ENCODE results near the gene KRT31.
A peak's percentile ranks its signal among the peaks of the same experiment; 100 is the strongest.
"Not testable (repeated sequence)": the region's sequence is repeated elsewhere in the genome, so short reads cannot be mapped to it uniquely, and the experiment has no call there.

Gene KRT31

DNA sequence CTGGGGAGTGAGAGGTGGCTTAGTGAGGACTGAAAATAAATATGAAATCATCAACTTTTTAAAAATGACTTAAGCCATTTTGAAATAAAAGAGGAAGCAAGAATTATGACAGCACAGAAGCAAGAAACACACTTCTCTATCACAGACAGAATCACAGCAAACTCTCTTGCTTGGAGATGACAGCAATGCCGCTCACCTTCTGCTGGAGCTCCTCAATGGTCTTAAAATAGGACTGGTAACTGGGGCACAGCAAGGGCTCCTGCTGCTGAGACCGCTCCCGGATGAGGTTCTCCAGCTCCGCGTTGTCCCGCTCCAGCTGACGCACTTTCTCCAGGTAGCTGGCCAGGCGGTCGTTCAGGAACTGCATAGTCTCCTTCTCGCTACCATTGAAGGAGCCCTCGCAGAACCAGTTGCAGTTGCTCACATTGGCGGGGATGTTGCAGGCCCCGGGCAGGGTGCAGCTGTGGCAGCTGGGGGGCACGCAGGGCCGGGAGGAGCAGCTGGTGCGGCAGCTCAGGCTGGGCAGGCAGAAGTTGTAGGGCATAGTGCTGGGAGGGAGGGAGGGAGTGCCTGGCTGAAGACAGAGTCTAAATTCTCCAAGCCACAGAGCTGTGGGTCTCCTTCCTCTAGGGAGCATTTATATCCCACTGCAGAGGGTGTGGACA lies at the start of gene KRT31:
TSS of gene KRT31 (minus strand) at position 613 of the 665 bp plus-strand sequence. CDS start at position 544, 69 bp downstream.
- DNase-seq: no peak

DNA sequence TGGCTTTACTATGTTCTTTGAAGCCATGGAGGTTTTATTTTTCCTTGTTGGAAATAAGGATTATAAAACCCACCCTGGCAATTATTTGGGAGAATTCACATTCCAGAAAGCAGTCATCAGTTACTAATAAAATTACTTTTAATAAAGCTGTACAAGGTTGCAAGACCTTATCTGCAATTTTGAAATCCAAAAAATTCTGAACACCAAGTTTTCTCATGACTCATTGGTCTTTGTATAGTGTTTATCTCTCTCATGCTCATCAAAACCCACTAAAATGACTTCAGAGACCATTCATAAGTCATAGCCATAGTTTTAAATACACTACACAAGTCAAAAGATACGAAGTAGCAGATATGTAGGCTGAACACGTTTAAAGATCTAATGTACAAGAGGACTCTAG lies 49.4 kb upstream of the KRT31 start:
- DNase-seq: no peak

GRCh38 chr17:41444640-41445039 lies 47.2 kb upstream of the KRT31 start:
- no peak for DNase-seq

- no peak for DNase-seq
Measured at GRCh38 chr17:41444186-41444585, 46.8 kb upstream of the KRT31 start.

- no peak for DNase-seq
Measured at GRCh38 chr17:41442739-41443138, 45.3 kb upstream of the KRT31 start.

DNA sequence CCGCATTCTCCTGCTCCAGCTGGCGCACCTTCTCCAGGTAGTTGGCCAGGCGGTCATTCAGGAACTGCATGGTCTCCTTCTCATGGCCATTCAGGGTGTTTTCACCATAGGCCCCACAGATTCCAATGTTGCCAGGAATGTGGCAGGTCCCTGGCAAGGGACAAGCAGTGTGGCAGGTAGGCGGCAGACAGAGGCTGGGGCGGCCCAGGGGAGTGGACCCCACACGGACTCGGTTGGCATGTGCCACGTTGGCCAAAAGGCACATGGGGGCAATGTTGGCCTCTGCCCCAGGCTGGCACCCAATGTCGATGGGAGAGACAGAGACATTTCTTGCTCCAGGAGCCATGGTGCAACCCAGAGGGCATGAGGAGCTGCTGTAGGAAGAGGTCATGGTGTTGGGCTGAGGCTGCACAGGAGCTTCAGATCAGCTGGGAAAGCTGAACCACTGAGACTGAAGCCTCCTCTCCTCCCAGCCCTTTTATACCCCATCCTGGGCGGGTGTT lies 43.2 kb upstream of the KRT31 start, which contains the start of gene KRT38:
TSS of gene KRT38 (minus strand) at position 453 of the 503 bp plus-strand sequence. CDS start at position 391, 62 bp downstream.
- DNase-seq: no peak

GRCh38 chr17:41439375-41439774 lies 42.0 kb upstream of the KRT31 start:
- DNase-seq: no peak

GRCh38 chr17:41437769-41438168 lies 40.4 kb upstream of the KRT31 start:
- no peak for DNase-seq

DNA sequence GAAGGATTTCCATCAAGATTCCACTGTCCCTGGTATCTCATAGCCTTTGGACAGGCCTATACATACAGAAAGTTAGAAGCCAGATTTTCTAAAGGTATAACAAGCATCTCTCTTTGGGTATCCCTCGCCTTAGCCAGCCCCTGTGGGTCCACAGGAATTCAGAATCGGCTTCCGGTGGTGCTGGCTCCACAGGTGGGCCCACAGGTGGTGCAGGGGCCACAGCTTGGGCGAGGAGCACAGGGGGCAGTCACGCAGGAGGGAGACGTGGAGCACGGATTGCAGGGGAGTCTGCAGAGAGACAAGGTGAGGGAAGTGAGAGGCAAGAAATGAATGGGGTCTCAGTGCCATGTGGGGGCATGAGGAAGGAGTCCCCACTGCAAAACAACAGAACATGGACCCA lies 39.8 kb upstream of the KRT31 start:
- no peak for DNase-seq

- DNase-seq: no peak
Measured at GRCh38 chr17:41434415-41434814, 37.0 kb upstream of the KRT31 start.

GRCh38 chr17:41434005-41434404 lies 36.6 kb upstream of the KRT31 start:
- DNase-seq: peak; percentile 46

DNA sequence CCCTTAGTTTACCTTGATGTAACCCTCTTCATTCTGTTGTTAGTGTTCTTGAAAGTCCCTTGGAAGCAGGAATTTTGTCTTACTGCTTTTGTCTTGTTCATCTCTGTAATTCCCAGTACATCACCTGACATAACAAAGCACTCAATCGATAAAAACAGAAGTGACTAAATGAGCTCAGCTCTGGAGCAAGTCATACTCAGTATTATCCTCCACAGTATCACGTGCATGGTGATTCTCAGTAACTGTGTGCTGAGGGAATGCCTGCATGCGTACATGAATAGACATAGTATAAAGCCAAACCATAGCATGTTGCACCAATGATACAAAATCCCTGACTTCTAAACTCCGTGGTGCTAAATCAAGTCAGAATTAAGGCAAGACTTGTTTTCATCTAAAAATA lies 36.2 kb upstream of the KRT31 start:
- DNase-seq: no peak

DNA sequence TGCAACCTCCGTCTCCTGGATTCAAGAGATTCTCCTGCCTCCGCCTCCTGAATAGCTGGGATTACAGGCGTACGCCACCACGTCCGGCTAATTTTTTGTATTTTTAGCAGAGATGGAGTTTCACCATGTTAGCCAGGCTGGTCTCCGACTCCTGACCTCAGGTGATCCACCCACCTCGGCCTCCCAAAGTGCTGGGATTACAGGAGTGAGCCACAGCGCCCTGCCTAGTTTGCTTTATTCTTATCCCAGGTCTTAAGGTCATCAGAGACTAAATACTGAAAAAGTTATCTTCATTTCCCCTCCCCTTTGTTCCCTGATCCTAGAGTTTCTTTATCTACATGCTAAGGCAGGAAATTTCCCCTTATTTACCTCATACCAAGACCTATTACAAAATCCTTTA lies 33.0 kb upstream of the KRT31 start:
- not testable (repeated sequence) for DNase-seq

GRCh38 chr17:41429667-41430066 lies 32.3 kb upstream of the KRT31 start:
- DNase-seq: no peak

- no peak for DNase-seq
Measured at GRCh38 chr17:41428591-41429291, 31.3 kb upstream of the KRT31 start.

DNA sequence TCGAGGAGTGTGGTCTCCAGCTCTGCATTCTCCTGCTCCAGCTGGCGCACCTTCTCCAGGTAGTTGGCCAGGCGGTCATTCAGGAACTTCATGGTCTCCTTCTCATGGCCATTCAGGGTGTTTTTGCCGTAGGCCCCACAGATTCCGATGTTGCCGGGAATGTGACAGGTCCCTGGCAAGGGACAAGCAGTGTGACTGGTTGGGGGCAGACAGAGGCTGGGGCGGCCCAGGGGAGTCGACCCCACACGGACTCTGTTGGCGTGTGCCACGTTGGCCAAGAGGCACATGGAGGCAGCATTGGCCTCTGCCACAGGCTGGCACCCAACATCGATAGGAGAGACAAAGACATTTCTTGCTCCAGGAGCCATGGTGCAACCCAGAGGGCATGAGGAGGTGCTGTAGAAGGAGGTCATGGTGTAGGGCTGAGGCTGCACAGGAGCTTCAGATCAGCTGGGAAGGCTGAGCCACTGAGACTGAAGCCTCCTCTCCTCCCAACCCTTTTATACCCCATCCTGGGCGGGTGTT lies 26.8 kb upstream of the KRT31 start, which contains the start of gene KRT37:
TSS of gene KRT37 (minus strand) at position 475 of the 525 bp plus-strand sequence. CDS start at position 413, 62 bp downstream.
- no peak for DNase-seq

- DNase-seq: not testable (repeated sequence)
Measured at GRCh38 chr17:41422586-41422985, 25.2 kb upstream of the KRT31 start.

GRCh38 chr17:41421617-41422016 lies 24.2 kb upstream of the KRT31 start:
- no peak for DNase-seq

DNA sequence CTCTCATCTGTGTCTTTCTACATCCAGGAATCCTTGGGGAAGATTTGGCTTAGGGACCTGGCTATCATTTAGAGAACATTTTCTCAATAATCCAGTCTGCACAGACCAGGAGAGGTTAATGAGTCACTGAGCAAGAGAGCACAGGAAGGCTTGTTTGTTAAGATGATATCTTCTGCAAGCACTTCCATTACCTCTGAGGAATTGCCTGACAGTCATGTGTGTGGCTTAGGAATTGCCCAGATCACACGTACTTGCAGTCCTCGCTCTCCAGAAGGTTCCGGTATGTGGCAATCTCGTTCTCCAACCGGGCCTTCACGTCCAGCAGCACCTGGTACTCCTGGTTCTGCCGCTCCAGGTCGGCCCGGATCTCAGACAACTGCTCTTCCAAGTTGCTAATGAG lies 23.7 kb upstream of the KRT31 start:
- DNase-seq: no peak

DNA sequence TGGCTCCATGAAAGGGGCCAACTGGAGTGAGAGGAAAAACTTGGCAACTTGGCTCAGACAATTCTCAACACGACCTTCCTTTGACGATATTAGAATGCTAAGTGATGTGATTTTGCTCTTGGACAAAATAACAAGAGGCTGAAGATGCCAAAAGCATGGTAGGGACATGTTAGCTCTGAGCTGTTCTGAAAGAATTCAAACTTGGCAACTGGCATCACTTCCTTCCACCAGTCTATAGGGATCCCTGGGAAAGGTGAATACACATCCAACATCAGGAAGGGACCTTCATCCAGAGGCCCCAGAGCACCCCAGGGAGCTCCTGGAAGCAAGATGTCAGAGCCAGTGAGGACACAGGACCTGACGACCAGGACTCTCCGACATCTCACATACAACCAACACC lies 22.7 kb upstream of the KRT31 start:
- no peak for DNase-seq

GRCh38 chr17:41419716-41420115 lies 22.3 kb upstream of the KRT31 start:
- no peak for DNase-seq

- DNase-seq: no peak
Measured at GRCh38 chr17:41418116-41418860, 20.9 kb upstream of the KRT31 start.

DNA sequence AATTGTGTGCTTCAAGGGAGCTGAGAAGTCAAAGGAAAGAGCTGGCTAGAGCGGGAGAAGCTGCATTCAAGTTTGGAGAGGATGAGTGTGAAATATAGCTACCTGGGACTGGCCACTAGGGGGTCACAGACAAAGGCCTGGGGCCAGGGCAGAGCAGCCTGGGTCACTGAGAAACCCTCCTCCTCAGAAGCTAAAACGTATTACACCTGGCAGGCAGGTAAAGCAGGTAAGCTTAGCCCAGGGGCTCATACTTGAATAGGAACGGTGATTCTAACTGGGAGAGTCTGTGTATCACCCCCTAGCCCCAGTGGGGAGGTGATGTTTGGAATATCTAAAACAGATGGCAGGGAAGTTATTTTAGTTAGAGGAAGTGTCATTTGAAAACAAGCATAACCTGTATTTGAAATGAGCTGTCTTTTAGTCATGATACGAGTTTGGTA lies 20.2 kb upstream of the KRT31 start:
- DNase-seq: no peak
